ENCODE measurements around the gene C22orf23.
A peak's percentile ranks its signal among the peaks of the same experiment; 100 is the strongest.
"Not testable (repeated sequence)": the region's sequence is repeated elsewhere in the genome, so short reads cannot be mapped to it uniquely, and the experiment has no call there.

The C22orf23 gene

GRCh38 chr22:37953062-37953436 is 352 bp downstream of the C22orf23 start:
- DNase-seq, result no peak

GRCh38 chr22:37952629-37953028 is 772 bp downstream of the C22orf23 start:
- DNase-seq, result not testable (repeated sequence)

- DNase-seq, result no peak
Observed at GRCh38 chr22:37951305-37951704, 2.1 kb downstream of the C22orf23 start.

GRCh38 chr22:37947142-37947795 is 6.1 kb downstream of the C22orf23 start:
- DNase-seq, result not testable (repeated sequence)

GRCh38 chr22:37944423-37944822 is 9.0 kb downstream of the C22orf23 start:
- DNase-seq, result not testable (repeated sequence)

GRCh38 chr22:37943825-37944198 is 9.6 kb downstream of the C22orf23 start:
- no peak for DNase-seq

- DNase-seq, result no peak
Observed at GRCh38 chr22:37943136-37943824, 10.1 kb downstream of the C22orf23 start.

- no peak for DNase-seq
Observed at GRCh38 chr22:37942133-37942532, 11.3 kb downstream of the C22orf23 start.

- DNase-seq, result no peak
Observed at GRCh38 chr22:37940698-37941376, 12.6 kb downstream of the C22orf23 start.

GRCh38 chr22:37933711-37934376 is 19.6 kb downstream of the C22orf23 start:
- DNase-seq, result peak; percentile 80

- no peak for DNase-seq
Observed at GRCh38 chr22:37932821-37933578, 20.4 kb downstream of the C22orf23 start.

GRCh38 chr22:37932401-37932800 is 21.0 kb downstream of the C22orf23 start:
- no peak for DNase-seq

GRCh38 chr22:37931893-37932389 is 21.5 kb downstream of the C22orf23 start:
- DNase-seq, result no peak

- DNase-seq, result no peak
Observed at GRCh38 chr22:37930952-37931440, 22.4 kb downstream of the C22orf23 start.

- DNase-seq, result no peak
Observed at GRCh38 chr22:37930270-37930951, 23.0 kb downstream of the C22orf23 start.

- DNase-seq, result no peak
Observed at GRCh38 chr22:37929390-37929789, 24.0 kb downstream of the C22orf23 start.

- no peak for DNase-seq
Observed at GRCh38 chr22:37927637-37927936, 25.8 kb downstream of the C22orf23 start.

- DNase-seq, result no peak
Observed at GRCh38 chr22:37926771-37927636, 26.4 kb downstream of the C22orf23 start.

- DNase-seq, result no peak
Observed at GRCh38 chr22:37926358-37926757, 27.0 kb downstream of the C22orf23 start.

- no peak for DNase-seq
Observed at GRCh38 chr22:37925767-37926166, 27.6 kb downstream of the C22orf23 start.

GRCh38 chr22:37925330-37925729 is 28.1 kb downstream of the C22orf23 start:
- DNase-seq, result no peak

All from CD4-positive, alpha-beta T cell treated with Interleukin-21 for 1 hour (primary cell).